Liver (tissue), 9 donors: ENCODE results near the gene AAK1. TPM values are rescaled to one million over a fixed set of nuclear protein-coding genes. Genes with fewer than 3 reads are reported as not detected.

ENCODE experiments used
- DNase-seq: peaks from one replicate; pipeline ENCODE4 v3.0.0-alpha.2; 2017; ENCODE audit warnings: low spot score
- H3K27ac ChIP-seq, 2 donors: one replicate each; pipeline ENCODE4 v1.7.0; 2013; ENCODE audit warnings: inconsistent platforms in 2 of 2, low read length in 2 of 2, control low read depth in 1 of 2, low read depth in 1 of 2, mild to moderate bottlenecking in 1 of 2
- H3K27me3 ChIP-seq, 4 donors: one replicate each; pipeline versions ENCODE4 v1.6.1 to v1.7.0; 2013; ENCODE audit warnings: low read length in 3 of 4, inconsistent platforms in 1 of 4, mild to moderate bottlenecking in 1 of 4, moderate library complexity in 1 of 4; ENCODE audit not compliant: control insufficient read depth in 4 of 4, insufficient read depth in 4 of 4
- H3K36me3 ChIP-seq, 4 donors: one replicate each; pipeline versions ENCODE4 v1.6.1 to v1.7.0; 2013; ENCODE audit warnings: low read length in 3 of 4, mild to moderate bottlenecking in 3 of 4, low read depth in 1 of 4, moderate library complexity in 1 of 4; ENCODE audit not compliant: control insufficient read depth in 4 of 4, insufficient read depth in 3 of 4
- H3K4me1 ChIP-seq, 4 donors: one replicate each; pipeline versions ENCODE4 v1.6.1 to v1.7.0; 2013; ENCODE audit warnings: low read length in 3 of 4, mild to moderate bottlenecking in 3 of 4, moderate library complexity in 1 of 4; ENCODE audit not compliant: control insufficient read depth in 4 of 4, insufficient read depth in 4 of 4
- H3K4me3 ChIP-seq, 3 donors: one replicate each; pipeline versions ENCODE4 v1.6.1 to v1.7.0; 2013; ENCODE audit warnings: low read length in 3 of 3, control low read depth in 1 of 3, low read depth in 1 of 3, mild to moderate bottlenecking in 1 of 3
- H3K9ac ChIP-seq, 2 donors: one replicate each; pipeline ENCODE4 v1.7.0; 2013; ENCODE audit warnings: low read length in 2 of 2, mild to moderate bottlenecking in 2 of 2, moderate library complexity in 2 of 2, control low read depth in 1 of 2, low read depth in 1 of 2
- H3K9me3 ChIP-seq, 4 donors: one replicate each; pipeline versions ENCODE4 v1.6.1 to v1.7.0; 2013; ENCODE audit warnings: low read length in 3 of 4; ENCODE audit not compliant: control insufficient read depth in 4 of 4
- EGR1 ChIP-seq, 2 donors: IDR thresholded peaks; 2 replicates each; pipeline ENCODE4 v1.6.1; 2016 to 2018; ENCODE audit warnings: antibody characterized with exemption in 2 of 2, low read depth in 2 of 2
- FOXA1 ChIP-seq: IDR thresholded peaks from 2 replicates; pipeline ENCODE4 v1.6.1; 2016; ENCODE audit warnings: antibody characterized with exemption
- GABPA ChIP-seq, 2 donors: IDR thresholded peaks in 1 of 2; conservative IDR thresholded peaks in 1 of 2; 2 replicates each; pipeline ENCODE4 v1.6.1; 2016; ENCODE audit warnings: antibody characterized with exemption in 2 of 2, mild to moderate bottlenecking in 1 of 2, moderate library complexity in 1 of 2
- HNF4A ChIP-seq, 2 donors: conservative IDR thresholded peaks; 2 replicates each; pipeline ENCODE4 v1.6.1; 2016; ENCODE audit warnings: antibody characterized with exemption in 2 of 2, mild to moderate bottlenecking in 2 of 2
- HNF4G ChIP-seq: IDR thresholded peaks from 2 replicates; pipeline ENCODE4 v1.6.1; 2016; ENCODE audit warnings: antibody characterized with exemption
- JUND ChIP-seq, 2 donors: IDR thresholded peaks; 2 replicates each; pipeline ENCODE4 v1.6.1; 2016; ENCODE audit warnings: antibody characterized with exemption in 2 of 2
- NR2F2 ChIP-seq: IDR thresholded peaks from 2 replicates; pipeline ENCODE4 v1.6.1; 2016; ENCODE audit warnings: antibody characterized with exemption
- RXRA ChIP-seq, 2 donors: IDR thresholded peaks; 2 replicates each; pipeline ENCODE4 v1.6.1; 2017 to 2018; ENCODE audit warnings: antibody characterized with exemption in 2 of 2, mild to moderate bottlenecking in 1 of 2
- TAF1 ChIP-seq: conservative IDR thresholded peaks from 2 replicates; pipeline ENCODE4 v1.6.1; 2016; ENCODE audit warnings: antibody characterized with exemption, mild to moderate bottlenecking
- YY1 ChIP-seq: IDR thresholded peaks from 2 replicates; pipeline ENCODE4 v1.6.1; 2016; ENCODE audit warnings: antibody characterized with exemption, mild to moderate bottlenecking
- WGBS: extraction: QIAGEN DNeasy Blood & Tissue Kit; methylation state at CpG from one replicate; pipeline ENCODE4 v1.1.7; 2013; 5-methylcytosine and 5-hydroxymethylcytosine counted together
- polyA plus RNA-seq, 2 donors: library from polyadenylated mRNA; stranded (reverse) in 1 of 2; unstranded in 1 of 2; fragments of 200-250 nt in 1 of 2; fragments of >200 nt in 1 of 2; fragmentation: Nextera tagmentation in 1 of 2; extraction: Ambion mirVana in 1 of 2; gene quantifications; one replicate each; pipeline versions ENCODE4 v1.2.1 to v1.2.3, GENCODE V29; 2013 to 2015
- total RNA-seq, 2 donors: library from RNA; depleted of rRNA; stranded (reverse); fragments of >200 nt; gene quantifications; one replicate each; pipeline ENCODE4 v1.2.3, GENCODE V29; 2014
- TF ChIP-seq, protein P1 (sequence below): IDR thresholded peaks from 2 replicates; pipeline ENCODE4 v1.6.1; 2016; ENCODE audit warnings: antibody characterized with exemption, mild to moderate bottlenecking
- TF ChIP-seq, protein P2 (sequence below): IDR thresholded peaks from 2 replicates; pipeline ENCODE4 v1.6.1; 2016; ENCODE audit warnings: antibody characterized with exemption
- TF ChIP-seq, protein P3 (sequence below): fragments of 150-350 bp; IDR thresholded peaks from 2 replicates; pipeline ENCODE4 v1.5.1; 2017; ENCODE audit warnings: improper control_type of control experiment, low read depth, low read length; ENCODE audit not compliant: missing input control
- TF ChIP-seq, protein P4 (sequence below): IDR thresholded peaks from 2 replicates; pipeline ENCODE4 v1.6.1; 2016; ENCODE audit warnings: antibody characterized with exemption
- donor health status: healthy.
- donor health status: healthy.
- donor health status: healthy.
- donor health status: healthy.
- donor health status: healthy.

Gene AAK1
- total RNA-seq (10 to 100 TPM in 1 of 2 donors, 1 to 10 TPM in 1; 8.8 to 13.7 TPM), polyA plus RNA-seq (10 to 100 TPM in 1 of 2 donors, 1 to 10 TPM in 1; 3.9 to 14.3 TPM)

DNA sequence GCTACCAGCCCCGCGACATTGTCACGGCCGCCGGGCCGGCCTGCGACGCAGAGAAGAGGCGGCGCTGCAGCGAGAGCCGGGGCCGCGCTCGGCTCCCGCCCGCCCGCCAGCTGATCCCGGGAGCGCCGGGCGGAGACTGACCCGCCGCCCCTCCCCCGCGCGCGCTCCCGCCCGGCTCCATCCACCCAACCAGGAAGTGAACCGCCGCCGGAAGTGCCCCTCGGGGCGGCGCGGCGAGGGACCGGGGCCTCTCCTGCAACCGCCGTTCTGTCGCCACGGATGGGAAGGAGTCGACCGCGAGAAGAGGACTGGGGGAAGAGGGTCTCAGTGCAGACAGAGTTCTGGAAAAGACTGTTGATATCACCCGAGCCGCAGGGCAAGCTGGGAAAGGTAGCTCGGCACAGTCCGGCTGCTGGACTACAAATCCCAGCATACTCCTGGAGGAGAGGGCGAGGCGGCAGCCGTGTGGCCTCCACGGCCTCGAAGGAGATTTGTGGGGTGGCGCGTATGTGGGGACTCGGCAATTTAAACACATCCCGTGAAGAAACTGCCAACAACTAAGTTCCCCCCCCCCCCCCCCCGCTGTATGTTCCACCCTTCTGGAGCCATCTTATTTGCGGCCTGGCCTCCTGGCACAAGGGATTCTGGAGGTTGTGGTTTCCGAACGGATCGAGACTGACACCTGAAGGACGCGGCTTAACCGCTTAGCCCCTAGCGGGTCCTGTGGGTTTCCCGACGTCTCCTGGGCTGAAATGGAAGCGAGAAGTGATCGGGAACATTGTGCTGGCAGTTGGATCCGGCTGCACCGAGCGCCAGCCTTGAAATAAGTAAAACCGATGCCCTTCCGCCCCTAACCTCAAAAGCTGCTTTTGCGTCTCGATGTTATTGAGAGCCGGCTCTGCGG lies at the start of gene AAK1:
TSS of gene AAK1 (minus strand) at position 138 of the 904 bp plus-strand sequence. CDS start 699 bp downstream, outside the sequence.
- Histone ChIP-seq H3K4me3 (peak within 1 kb of the TSS; percentile 87 to 96 (median 91)), H3K9me3 (no peaks in the 10 kb centered on the region), H3K9ac (peak within 1 kb of the TSS; percentile 66 to 97), H3K36me3 (peaks cover 0 to 3% (median 0%) of the 10 kb centered on the region in 4 donors), H3K27me3 (no peaks in the 10 kb centered on the region), H3K27ac (peak within 1 kb of the TSS; percentile 91 to 98), H3K4me1 (peaks cover 5 to 27% (median 22%) of the 10 kb centered on the region in 4 donors)
- DNase-seq, result peak; percentile 92
- peak in 1 of 2 donors; percentile 8 for TF ChIP-seq RXRA (IDR thresholded peaks at IDR 0.05)
- TF ChIP-seq FOXA1, result no peak
- peak; percentile 67 to 89 for TF ChIP-seq GABPA (IDR thresholded peaks at IDR 0.05 in 1 of 2, conservative IDR thresholded peaks at IDR 0.05 in 1 of 2)
- TF ChIP-seq, protein P1, sequence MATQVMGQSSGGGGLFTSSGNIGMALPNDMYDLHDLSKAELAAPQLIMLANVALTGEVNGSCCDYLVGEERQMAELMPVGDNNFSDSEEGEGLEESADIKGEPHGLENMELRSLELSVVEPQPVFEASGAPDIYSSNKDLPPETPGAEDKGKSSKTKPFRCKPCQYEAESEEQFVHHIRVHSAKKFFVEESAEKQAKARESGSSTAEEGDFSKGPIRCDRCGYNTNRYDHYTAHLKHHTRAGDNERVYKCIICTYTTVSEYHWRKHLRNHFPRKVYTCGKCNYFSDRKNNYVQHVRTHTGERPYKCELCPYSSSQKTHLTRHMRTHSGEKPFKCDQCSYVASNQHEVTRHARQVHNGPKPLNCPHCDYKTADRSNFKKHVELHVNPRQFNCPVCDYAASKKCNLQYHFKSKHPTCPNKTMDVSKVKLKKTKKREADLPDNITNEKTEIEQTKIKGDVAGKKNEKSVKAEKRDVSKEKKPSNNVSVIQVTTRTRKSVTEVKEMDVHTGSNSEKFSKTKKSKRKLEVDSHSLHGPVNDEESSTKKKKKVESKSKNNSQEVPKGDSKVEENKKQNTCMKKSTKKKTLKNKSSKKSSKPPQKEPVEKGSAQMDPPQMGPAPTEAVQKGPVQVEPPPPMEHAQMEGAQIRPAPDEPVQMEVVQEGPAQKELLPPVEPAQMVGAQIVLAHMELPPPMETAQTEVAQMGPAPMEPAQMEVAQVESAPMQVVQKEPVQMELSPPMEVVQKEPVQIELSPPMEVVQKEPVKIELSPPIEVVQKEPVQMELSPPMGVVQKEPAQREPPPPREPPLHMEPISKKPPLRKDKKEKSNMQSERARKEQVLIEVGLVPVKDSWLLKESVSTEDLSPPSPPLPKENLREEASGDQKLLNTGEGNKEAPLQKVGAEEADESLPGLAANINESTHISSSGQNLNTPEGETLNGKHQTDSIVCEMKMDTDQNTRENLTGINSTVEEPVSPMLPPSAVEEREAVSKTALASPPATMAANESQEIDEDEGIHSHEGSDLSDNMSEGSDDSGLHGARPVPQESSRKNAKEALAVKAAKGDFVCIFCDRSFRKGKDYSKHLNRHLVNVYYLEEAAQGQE, result peak; percentile 44
- TF ChIP-seq, protein P2, sequence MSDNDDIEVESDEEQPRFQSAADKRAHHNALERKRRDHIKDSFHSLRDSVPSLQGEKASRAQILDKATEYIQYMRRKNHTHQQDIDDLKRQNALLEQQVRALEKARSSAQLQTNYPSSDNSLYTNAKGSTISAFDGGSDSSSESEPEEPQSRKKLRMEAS, result no peak
- no peak for TF ChIP-seq NR2F2
- peak; percentile 87 for TF ChIP-seq YY1
- TF ChIP-seq EGR1 (IDR thresholded peaks at IDR 0.05; ENCODE audit: low read depth in 2 of 2), result no peak
- TF ChIP-seq HNF4G, result no peak
- TF ChIP-seq, protein P3, sequence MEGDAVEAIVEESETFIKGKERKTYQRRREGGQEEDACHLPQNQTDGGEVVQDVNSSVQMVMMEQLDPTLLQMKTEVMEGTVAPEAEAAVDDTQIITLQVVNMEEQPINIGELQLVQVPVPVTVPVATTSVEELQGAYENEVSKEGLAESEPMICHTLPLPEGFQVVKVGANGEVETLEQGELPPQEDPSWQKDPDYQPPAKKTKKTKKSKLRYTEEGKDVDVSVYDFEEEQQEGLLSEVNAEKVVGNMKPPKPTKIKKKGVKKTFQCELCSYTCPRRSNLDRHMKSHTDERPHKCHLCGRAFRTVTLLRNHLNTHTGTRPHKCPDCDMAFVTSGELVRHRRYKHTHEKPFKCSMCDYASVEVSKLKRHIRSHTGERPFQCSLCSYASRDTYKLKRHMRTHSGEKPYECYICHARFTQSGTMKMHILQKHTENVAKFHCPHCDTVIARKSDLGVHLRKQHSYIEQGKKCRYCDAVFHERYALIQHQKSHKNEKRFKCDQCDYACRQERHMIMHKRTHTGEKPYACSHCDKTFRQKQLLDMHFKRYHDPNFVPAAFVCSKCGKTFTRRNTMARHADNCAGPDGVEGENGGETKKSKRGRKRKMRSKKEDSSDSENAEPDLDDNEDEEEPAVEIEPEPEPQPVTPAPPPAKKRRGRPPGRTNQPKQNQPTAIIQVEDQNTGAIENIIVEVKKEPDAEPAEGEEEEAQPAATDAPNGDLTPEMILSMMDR, result peak; percentile 0
- TF ChIP-seq TAF1, result peak; percentile 58
- WGBS, result under 1% methylated on average over 81 of the region's 81 CpGs

DNA sequence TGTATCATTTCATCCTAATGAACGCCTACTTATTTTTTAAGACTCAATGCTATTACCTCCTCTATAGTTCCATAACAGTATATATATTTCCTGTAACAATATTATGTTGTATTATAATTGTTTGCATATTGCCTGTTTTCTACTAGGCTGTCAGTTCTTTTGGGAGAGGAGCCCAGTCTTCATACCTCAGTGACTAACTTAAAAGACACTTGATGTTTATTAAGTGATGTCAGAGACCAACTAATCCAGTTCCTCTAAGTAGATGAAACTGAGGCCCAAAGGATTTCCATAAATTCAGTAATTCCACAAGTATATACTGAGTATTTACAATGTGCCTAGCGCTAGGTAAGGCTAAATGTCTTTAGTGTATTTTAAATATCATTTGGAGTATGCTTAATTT lies 48.9 kb upstream of the AAK1 start:
- Histone ChIP-seq H3K4me1 (peaks cover 0 to 8% (median 2%) of the 10 kb centered on the region in 4 donors), H3K4me3 (no peak overlapping the region), H3K9ac (no peak overlapping the region), H3K27ac (no peak overlapping the region), H3K36me3 (no peaks in the 10 kb centered on the region), H3K27me3 (no peaks in the 10 kb centered on the region), H3K9me3 (no peaks in the 10 kb centered on the region)
- WGBS, result 97% methylated on average over 2 of the region's 2 CpGs
- no peak for DNase-seq
- TF ChIP-seq, protein P4, sequence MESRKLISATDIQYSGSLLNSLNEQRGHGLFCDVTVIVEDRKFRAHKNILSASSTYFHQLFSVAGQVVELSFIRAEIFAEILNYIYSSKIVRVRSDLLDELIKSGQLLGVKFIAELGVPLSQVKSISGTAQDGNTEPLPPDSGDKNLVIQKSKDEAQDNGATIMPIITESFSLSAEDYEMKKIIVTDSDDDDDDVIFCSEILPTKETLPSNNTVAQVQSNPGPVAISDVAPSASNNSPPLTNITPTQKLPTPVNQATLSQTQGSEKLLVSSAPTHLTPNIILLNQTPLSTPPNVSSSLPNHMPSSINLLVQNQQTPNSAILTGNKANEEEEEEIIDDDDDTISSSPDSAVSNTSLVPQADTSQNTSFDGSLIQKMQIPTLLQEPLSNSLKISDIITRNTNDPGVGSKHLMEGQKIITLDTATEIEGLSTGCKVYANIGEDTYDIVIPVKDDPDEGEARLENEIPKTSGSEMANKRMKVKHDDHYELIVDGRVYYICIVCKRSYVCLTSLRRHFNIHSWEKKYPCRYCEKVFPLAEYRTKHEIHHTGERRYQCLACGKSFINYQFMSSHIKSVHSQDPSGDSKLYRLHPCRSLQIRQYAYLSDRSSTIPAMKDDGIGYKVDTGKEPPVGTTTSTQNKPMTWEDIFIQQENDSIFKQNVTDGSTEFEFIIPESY, result no peak
- TF ChIP-seq FOXA1 (no peak), HNF4A (conservative IDR thresholded peaks at IDR 0.05) (no peak), EGR1 (IDR thresholded peaks at IDR 0.05; ENCODE audit: low read depth in 2 of 2) (no peak), GABPA (IDR thresholded peaks at IDR 0.05 in 1 of 2, conservative IDR thresholded peaks at IDR 0.05 in 1 of 2) (no peak), JUND (IDR thresholded peaks at IDR 0.05) (no peak)
- TF ChIP-seq, protein P3, result no peak
